ENCODE data around the gene S100A7A. TPM values are rescaled to one million over a fixed set of nuclear protein-coding genes. Genes with fewer than 3 reads are reported as not detected.

The S100A7A gene
- total RNA-seq, 2 experiments from 2014 or later, result not detected

DNA sequence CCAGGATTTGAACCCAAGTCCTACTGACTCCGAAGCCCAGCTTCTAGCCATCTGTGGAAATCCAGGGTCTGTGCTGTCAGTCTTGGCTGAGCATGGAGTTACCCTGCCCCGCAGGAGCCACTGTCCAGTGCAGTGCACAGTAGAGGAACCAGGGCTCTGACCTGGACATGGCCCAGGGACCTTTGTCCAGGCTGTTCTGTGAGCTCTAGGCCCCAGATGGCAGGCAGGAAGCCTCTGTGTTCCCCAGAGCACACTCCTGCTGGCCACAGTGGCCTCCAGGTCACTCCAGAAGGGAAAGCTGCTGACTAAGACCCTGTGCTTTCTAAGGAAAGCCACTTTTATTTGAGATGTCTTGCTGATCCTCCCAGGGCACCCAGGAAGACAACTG, 13.8 kb downstream of the S100A7A start:
- POLR2A ChIA-PET, result no interaction called here
- Histone ChIP-seq H3K4me3 (ENCODE audit: low read length) (no peak overlapping the region), H3K36me3 (ENCODE audit: insufficient read depth, low read length) (no peaks in the 10 kb centered on the region), H3K4me1 (ENCODE audit: insufficient read depth, low read length) (no peaks in the 10 kb centered on the region), H3K27me3 (ENCODE audit: control insufficient read depth in 1 of 2, insufficient read depth in 2 of 2, low read length in 2 of 2) (peaks cover 11 to 20% of the 10 kb centered on the region in 2 experiments), H3K9me3 (ENCODE audit: control insufficient read depth in 1 of 2, insufficient read depth in 1 of 2, low read length in 2 of 2) (no peaks in the 10 kb centered on the region), H3K27ac (ENCODE audit: low read depth in 1 of 2, low read length in 2 of 2) (no peak overlapping the region)
- CTCF ChIA-PET, result no interaction called here
- Mint-ChIP-seq H3K36me3 (ENCODE audit: low read depth) (no peaks in the 10 kb centered on the region), H3K4me3 (no peak overlapping the region), H3K27ac (no peak overlapping the region), H3K9me3 (no peaks in the 10 kb centered on the region), H3K27me3 (peaks cover 48% of the 10 kb centered on the region), H3K4me1 (ENCODE audit: low read depth) (no peaks in the 10 kb centered on the region)
- intact Hi-C loops (cut with DNase I, micrococcal nuclease), result no loop called here
- DNase-seq (no peak), ATAC-seq (ENCODE audit: poor library complexity) (no peak)
- no peak for TF ChIP-seq CTCF (IDR thresholded peaks at IDR 0.05)

GRCh38 chr1:153430561-153430960, 14.2 kb downstream of the S100A7A start:
- no peaks in the 10 kb centered on the region for H3K9me3 ChIP-seq (ENCODE audit: control insufficient read depth in 1 of 2, insufficient read depth in 1 of 2, low read length in 2 of 2)
- no peak overlapping the region for H3K4me3 Mint-ChIP-seq
- ATAC-seq (ENCODE audit: poor library complexity), result no peak
- POLR2A ChIA-PET, result no interaction called here
- no peaks in the 10 kb centered on the region for H3K36me3 ChIP-seq (ENCODE audit: insufficient read depth, low read length)
- no peaks in the 10 kb centered on the region for H3K36me3 Mint-ChIP-seq (ENCODE audit: low read depth)
- no peak overlapping the region for H3K27ac Mint-ChIP-seq
- no peaks in the 10 kb centered on the region for H3K4me1 ChIP-seq (ENCODE audit: insufficient read depth, low read length)
- H3K4me3 ChIP-seq (ENCODE audit: low read length), result no peak overlapping the region
- no peaks in the 10 kb centered on the region for H3K4me1 Mint-ChIP-seq (ENCODE audit: low read depth)
- TF ChIP-seq CTCF (IDR thresholded peaks at IDR 0.05), result no peak
- DNase-seq, result no peak
- no peak overlapping the region for H3K27ac ChIP-seq (ENCODE audit: low read depth in 1 of 2, low read length in 2 of 2)
- intact Hi-C loops (cut with DNase I, micrococcal nuclease), result no loop called here
- H3K9me3 Mint-ChIP-seq, result no peaks in the 10 kb centered on the region
- CTCF ChIA-PET, result no interaction called here
- peaks cover 44% of the 10 kb centered on the region for H3K27me3 Mint-ChIP-seq
- H3K27me3 ChIP-seq (ENCODE audit: control insufficient read depth in 1 of 2, insufficient read depth in 2 of 2, low read length in 2 of 2), result peaks cover 12 to 20% of the 10 kb centered on the region in 2 experiments

DNA sequence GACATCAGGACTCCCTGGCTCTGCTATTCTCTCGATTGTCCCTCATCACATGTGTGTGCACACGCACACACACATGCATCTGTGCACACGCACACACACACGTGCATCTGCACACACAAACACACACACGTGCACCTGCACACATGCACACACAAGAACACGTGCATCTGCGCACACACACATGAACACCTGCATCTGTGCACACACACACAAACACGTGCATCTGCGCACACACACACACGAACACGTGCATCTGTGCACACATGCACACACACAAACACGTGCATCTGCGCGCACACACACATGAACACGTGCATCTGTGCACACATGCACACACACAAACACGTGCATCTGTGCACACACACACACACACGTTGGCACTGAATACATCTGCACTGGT, 14.7 kb downstream of the S100A7A start:
- ATAC-seq (ENCODE audit: poor library complexity) (no peak), DNase-seq (no peak)
- intact Hi-C loops (cut with DNase I, micrococcal nuclease), result no loop called here
- TF ChIP-seq CTCF (IDR thresholded peaks at IDR 0.05), result no peak
- H3K9me3 ChIP-seq (ENCODE audit: control insufficient read depth in 1 of 2, insufficient read depth in 1 of 2, low read length in 2 of 2), result no peaks in the 10 kb centered on the region
- no peaks in the 10 kb centered on the region for H3K36me3 Mint-ChIP-seq (ENCODE audit: low read depth)
- CTCF ChIA-PET, result no interaction called here
- H3K9me3 Mint-ChIP-seq, result no peaks in the 10 kb centered on the region
- H3K27me3 Mint-ChIP-seq, result peaks cover 39% of the 10 kb centered on the region
- H3K4me1 Mint-ChIP-seq (ENCODE audit: low read depth), result no peaks in the 10 kb centered on the region
- H3K4me3 Mint-ChIP-seq, result no peak overlapping the region
- peaks cover 11 to 20% of the 10 kb centered on the region in 2 experiments for H3K27me3 ChIP-seq (ENCODE audit: control insufficient read depth in 1 of 2, insufficient read depth in 2 of 2, low read length in 2 of 2)
- POLR2A ChIA-PET, result no interaction called here
- H3K4me3 ChIP-seq (ENCODE audit: low read length), result no peak overlapping the region
- H3K27ac ChIP-seq (ENCODE audit: low read depth in 1 of 2, low read length in 2 of 2), result no peak overlapping the region
- H3K36me3 ChIP-seq (ENCODE audit: insufficient read depth, low read length), result no peaks in the 10 kb centered on the region
- no peak overlapping the region for H3K27ac Mint-ChIP-seq
- H3K4me1 ChIP-seq (ENCODE audit: insufficient read depth, low read length), result no peaks in the 10 kb centered on the region

Measured in CD4-positive, alpha-beta T cell (primary cell).